K562 (cell line): ENCODE results near the gene NFATC2. TPM values are rescaled to one million over a fixed set of nuclear protein-coding genes. Genes with fewer than 3 reads are reported as not detected.
A peak's percentile ranks its signal among the peaks of the same experiment; 100 is the strongest.
"Not testable (repeated sequence)": the region's sequence is repeated elsewhere in the genome, so short reads cannot be mapped to it uniquely, and the experiment has no call there.

ENCODE experiments used
- ATAC-seq: fragments of 200-7000 bp; cut with Tn5 transposase; 3 replicates; pipeline ENCODE4 v1.9.1; 2020; ENCODE audit warnings: moderate library complexity
- BruUV-seq: library from RNA; stranded (reverse); fragments of 400-500 nt; replicated peaks from 2 replicates; lab custom pipeline; 2021; lab: Mats Ljungman, UMichigan
- CTCF ChIA-PET: fragments of 300-600 bp; formaldehyde crosslinking; extraction: SDS; loops from one replicate; lab custom pipeline; 2021; ENCODE audit warnings: low intra/inter-chr PET ratio; lab: Yijun Ruan, JAX
- POLR2A ChIA-PET: fragments of 300-600, 350-650 bp; sonication (Branson Sonifier 250); formaldehyde crosslinking; extraction: SDS; loops from one replicate; lab custom pipeline; 2021; ENCODE audit warnings: antibody characterized with exemption, inconsistent platforms; lab: Yijun Ruan, JAX
- DNase-seq, 4 experiments: peaks; one replicate each; pipeline versions ENCODE4 v3.0.0 to v3.0.0-alpha.2; 2011 to 2018; ENCODE audit warnings: low spot score in 3 of 4, mixed read lengths in 3 of 4; ENCODE audit errors: extremely low read depth in 1 of 4
- FAIRE-seq: peaks from 2 replicates; lab custom pipeline; 2011; peaks lifted over from hg19 to GRCh38; lab: Jason Lieb, UNC
- H2AFZ ChIP-seq: 2 replicates; pipeline ENCODE4 v1.6.0; 2011; ENCODE audit warnings: low read depth, low read length, control low read depth, inconsistent platforms
- H3K27ac ChIP-seq: fragments of 200-600 bp; 3 replicates; pipeline ENCODE4 v1.8.0; 2011; ENCODE audit warnings: low read depth, mild to moderate bottlenecking, control low read depth, inconsistent platforms, low read length, moderate library complexity, mixed read lengths; ENCODE audit errors: extremely low read depth
- H3K27me3 ChIP-seq, 2 experiments: fragments of 300-600 bp in 1 of 2; 2 replicates in 1 of 2; 3 replicates in 1 of 2; pipeline versions ENCODE4 v1.6.0 to v1.8.0; 2011; ENCODE audit warnings: inconsistent platforms in 2 of 2, low read length in 2 of 2, mild to moderate bottlenecking in 1 of 2, mixed read lengths in 1 of 2, moderate library complexity in 1 of 2; ENCODE audit not compliant: control insufficient read depth in 2 of 2, insufficient read depth in 2 of 2
- H3K36me3 ChIP-seq: fragments of 300-600 bp; 3 replicates; pipeline ENCODE4 v1.8.0; 2011; ENCODE audit warnings: mild to moderate bottlenecking, low read length, inconsistent platforms; ENCODE audit not compliant: control insufficient read depth, insufficient read depth
- H3K4me1 ChIP-seq, 2 experiments: fragments of 200-600 bp in 1 of 2; replicated peaks in 1 of 2; 2 replicates in 1 of 2; 3 replicates in 1 of 2; pipeline versions ENCODE4 v1.5.1 to v1.8.0; 2011; ENCODE audit warnings: inconsistent platforms in 2 of 2, low read length in 2 of 2, mild to moderate bottlenecking in 1 of 2, mixed read lengths in 1 of 2, moderate library complexity in 1 of 2; ENCODE audit not compliant: control insufficient read depth in 2 of 2, insufficient read depth in 2 of 2
- H3K4me2 ChIP-seq: 2 replicates; pipeline ENCODE4 v1.6.1; 2011; ENCODE audit warnings: low read length, control low read depth, inconsistent platforms, mixed read lengths; ENCODE audit not compliant: insufficient read depth
- H3K4me3 ChIP-seq: fragments of 200-600 bp; sonication (generic), shearing (Covaris generic); 2 replicates; pipeline ENCODE4 v1.5.1; 2016; ENCODE audit warnings: control low read depth, inconsistent platforms
- H3K79me2 ChIP-seq: fragments of 200-600 bp; 3 replicates; pipeline ENCODE4 v1.8.0; 2011; ENCODE audit warnings: low read length, inconsistent platforms; ENCODE audit not compliant: control insufficient read depth, insufficient read depth
- H3K9ac ChIP-seq, 2 experiments: 2 replicates each; pipeline versions ENCODE4 v1.6.0 to v1.6.1; 2011; ENCODE audit warnings: low read depth in 2 of 2, low read length in 2 of 2, control low read depth in 1 of 2, inconsistent platforms in 1 of 2, mild to moderate bottlenecking in 1 of 2, mixed read lengths in 1 of 2; ENCODE audit not compliant: insufficient read depth in 1 of 2
- H3K9me1 ChIP-seq: one replicate; pipeline ENCODE4 v1.6.0; 2011; ENCODE audit warnings: inconsistent platforms, mild to moderate bottlenecking, low read length, moderate library complexity; ENCODE audit not compliant: control insufficient read depth, insufficient read depth
- H3K9me3 ChIP-seq: replicated peaks from 2 replicates; pipeline ENCODE4 v1.5.1; 2011; ENCODE audit warnings: low read depth, low read length, inconsistent platforms; ENCODE audit not compliant: control insufficient read depth, insufficient read depth
- H4K20me1 ChIP-seq: replicated peaks from 2 replicates; pipeline ENCODE4 v1.6.1; 2011; ENCODE audit warnings: low read length, inconsistent platforms, mixed read lengths; ENCODE audit not compliant: control insufficient read depth, insufficient read depth
- ETV6 ChIP-seq, 3 experiments: fragments of 150-350 bp in 1 of 3; sonication (generic) in 1 of 3; formaldehyde crosslinking in 1 of 3; IDR thresholded peaks; 2 replicates each; pipeline versions ENCODE4 v1.6.1 to v1.8.0; 2014 to 2022; ENCODE audit warnings: borderline replicate concordance in 2 of 3, low read depth in 2 of 3, antibody characterized with exemption in 1 of 3, low read length in 1 of 3, mild to moderate bottlenecking in 1 of 3, missing genetic modification reagents in 1 of 3
- MYC ChIP-seq, 2 experiments: fragments of 250-450 bp in 1 of 2; sonication (Bioruptor Pico) in 1 of 2; IDR thresholded peaks; 2 replicates each; pipeline versions ENCODE4 v1.5.1 to v1.6.1; 2012 to 2021; ENCODE audit warnings: low read depth in 2 of 2, borderline replicate concordance in 1 of 2, improper control_type of control experiment in 1 of 2, low read length in 1 of 2, mild to moderate bottlenecking in 1 of 2, moderate library complexity in 1 of 2
- WGBS: fragments of 100-300 bp; shearing (Covaris generic); methylation state at CpG from one replicate; pipeline ENCODE4 v1.1.6; 2016; ENCODE audit warnings: low coverage, mixed read lengths; ENCODE audit not compliant: insufficient coverage; ENCODE audit errors: missing lambda C conversion rate; 5-methylcytosine and 5-hydroxymethylcytosine counted together
- in situ Hi-C: fragments of 300-500 bp; cut with MboI; formaldehyde crosslinking; loops from 4 replicates; pipeline ENCODE4 v1.15.0; 2018; ENCODE audit warnings: inconsistent platforms, mixed read lengths
- intact Hi-C: fragments of 100-400 bp; cut with micrococcal nuclease; formaldehyde crosslinking; loops from 2 replicates; pipeline ENCODE4 v1.14.2; 2022
- polyA plus RNA-seq, 8 experiments: library from polyadenylated mRNA; depleted of rRNA in 4 of 8; stranded (reverse) in 5 of 8; unstranded in 3 of 8; fragments of >200 nt; fragmentation: Nextera tagmentation in 2 of 8; fragmentation: Illumina TruSeq in 1 of 8; extraction: Ambion mirVana in 2 of 8; extraction: Trizol in 1 of 8; gene quantifications; 2 replicates each; pipeline versions ENCODE4 v1.2.1 to v1.2.3, GENCODE V29; 2011 to 2014; ENCODE audit warnings: inconsistent platforms in 1 of 8, missing spikeins in 1 of 8
- total RNA-seq, 7 experiments: library from RNA; depleted of rRNA in 6 of 7; stranded (reverse); fragments of >200 nt in 6 of 7; fragmentation: Illumina TruSeq in 2 of 7; extraction: Trizol in 2 of 7; gene quantifications; 2 replicates each; pipeline versions ENCODE4 v1.2.1 to v1.2.3, GENCODE V29; 2011 to 2021; ENCODE audit warnings: low replicate concordance in 1 of 7
- TF ChIP-seq, protein P1 (sequence below): sonication (generic); formaldehyde crosslinking; IDR thresholded peaks from 2 replicates; pipeline ENCODE4 v1.8.0; 2023; ENCODE audit warnings: missing genetic modification reagents, mild to moderate bottlenecking, borderline replicate concordance

The NFATC2 gene
- total and polyA plus RNA-seq, 9 of the 15 experiments (the other 6 are each of a cell fraction or from before 2014, with no cell fraction given) = 1.9 to 11.2 (median 3.0) TPM

DNA sequence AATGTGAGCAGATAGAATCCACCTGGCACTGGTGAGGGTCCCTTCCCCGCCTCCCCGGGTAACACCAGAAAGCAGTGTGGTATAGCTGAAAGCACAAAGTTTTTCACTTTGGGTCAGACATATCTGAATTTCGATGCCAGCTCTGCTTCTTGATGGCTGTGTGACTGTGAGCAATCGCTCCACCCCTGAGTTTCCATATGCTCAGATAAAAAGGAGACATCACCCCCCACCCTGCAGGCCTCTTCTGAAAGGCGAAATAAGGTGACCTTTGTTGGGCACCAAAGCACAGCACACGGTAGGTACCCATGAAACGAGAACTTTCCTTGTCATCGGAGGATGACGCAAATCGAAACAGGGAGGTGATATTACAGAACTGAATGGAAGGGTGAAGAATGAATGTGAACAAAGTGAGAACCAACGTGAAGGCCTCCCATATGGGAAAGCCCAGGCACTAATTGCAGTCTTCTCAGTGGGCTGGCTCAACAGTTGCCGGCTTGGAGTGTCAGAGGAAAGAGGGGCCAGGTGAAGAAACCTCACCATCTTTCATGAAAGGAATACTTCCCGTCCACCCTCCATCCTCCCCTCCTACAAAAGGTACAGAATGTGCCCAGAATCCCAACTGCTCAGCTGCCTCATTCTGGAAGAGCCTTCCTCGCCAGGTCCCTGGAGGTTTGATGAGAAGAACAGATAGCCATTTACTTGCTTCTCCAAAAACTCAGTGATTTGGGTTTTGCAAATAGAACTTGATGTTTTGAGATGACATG lies 61.8 kb downstream of the NFATC2 start:
- no peak overlapping the region for H3K4me3 ChIP-seq
- ATAC-seq = no peak

DNA sequence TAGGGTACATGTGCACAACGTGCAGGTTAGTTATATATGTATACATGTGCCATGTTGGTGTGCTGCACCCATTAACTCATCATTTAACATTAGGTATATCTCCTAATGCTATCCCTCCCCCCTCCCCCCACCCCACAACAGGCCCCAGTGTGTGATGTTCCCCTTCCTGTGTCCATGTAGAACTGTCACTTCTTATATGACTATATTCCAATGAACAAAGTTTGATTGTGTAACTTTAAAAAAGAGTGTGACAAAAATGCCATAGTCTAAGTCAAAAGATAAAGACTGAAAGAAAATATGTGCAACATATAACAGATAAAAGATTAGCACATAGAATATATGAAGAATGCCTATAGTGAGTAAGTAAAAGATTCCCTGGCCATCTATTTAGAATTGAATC lies 66.4 kb downstream of the NFATC2 start:
- H3K4me3 ChIP-seq, in situ Hi-C loops, H3K9me3 ChIP-seq, H3K4me1 ChIP-seq, H3K27ac ChIP-seq, H3K9ac ChIP-seq, intact Hi-C loops, H3K27me3 ChIP-seq, H3K9me1 ChIP-seq, H4K20me1 ChIP-seq, H2AFZ ChIP-seq, FAIRE-seq, DNase-seq, ATAC-seq, POLR2A ChIA-PET, CTCF ChIA-PET, BruUV-seq, H3K79me2 ChIP-seq, H3K4me2 ChIP-seq: not testable (repeated sequence)
- peaks cover 52% of the 10 kb centered on the region; the same call in 2 of the 3 replicates for H3K36me3 ChIP-seq
- no CpG with 5 or more reads among the region's 1 CpG for WGBS

More for the DNA sequence above, 61.8 kb downstream of the NFATC2 start:
- CTCF ChIA-PET = no interaction called here
- DNase-seq (no peak), FAIRE-seq (no peak)
- Histone ChIP-seq H4K20me1 (no peaks in the 10 kb centered on the region), H3K4me2 (no peak overlapping the region), H3K27ac (no peak overlapping the region), H3K9ac (0 out of 4 replicates have a peak overlapping the region, but pooled peaks of 1 of the 2 experiments have one; percentile 31), H3K79me2 (no peaks in the 10 kb centered on the region), H3K27me3 (no peaks in the 10 kb centered on the region), H3K9me3 (no peaks in the 10 kb centered on the region; the same call in 1 of the 2 replicates), H3K36me3 (peaks cover 24% of the 10 kb centered on the region; the same call in 1 of the 3 replicates), H3K4me1 (peaks cover 0 to 6% of the 10 kb centered on the region in 2 experiments; a peak in 1 of 5 replicates), H3K9me1 (peaks cover 10% of the 10 kb centered on the region), H2AFZ (no peak overlapping the region)
- in situ Hi-C loops (no loop called here), intact Hi-C loops (no loop called here)
- BruUV-seq = no TSS peak
- WGBS = 88% methylated on average over 14 of the region's 14 CpGs
- POLR2A ChIA-PET = interaction anchor here (0.6 kb wide), 1 partner anchor 163 kb away, joined by 4 read pairs; no protein-coding TSS in a partner anchor
- TF ChIP-seq, protein P1, sequence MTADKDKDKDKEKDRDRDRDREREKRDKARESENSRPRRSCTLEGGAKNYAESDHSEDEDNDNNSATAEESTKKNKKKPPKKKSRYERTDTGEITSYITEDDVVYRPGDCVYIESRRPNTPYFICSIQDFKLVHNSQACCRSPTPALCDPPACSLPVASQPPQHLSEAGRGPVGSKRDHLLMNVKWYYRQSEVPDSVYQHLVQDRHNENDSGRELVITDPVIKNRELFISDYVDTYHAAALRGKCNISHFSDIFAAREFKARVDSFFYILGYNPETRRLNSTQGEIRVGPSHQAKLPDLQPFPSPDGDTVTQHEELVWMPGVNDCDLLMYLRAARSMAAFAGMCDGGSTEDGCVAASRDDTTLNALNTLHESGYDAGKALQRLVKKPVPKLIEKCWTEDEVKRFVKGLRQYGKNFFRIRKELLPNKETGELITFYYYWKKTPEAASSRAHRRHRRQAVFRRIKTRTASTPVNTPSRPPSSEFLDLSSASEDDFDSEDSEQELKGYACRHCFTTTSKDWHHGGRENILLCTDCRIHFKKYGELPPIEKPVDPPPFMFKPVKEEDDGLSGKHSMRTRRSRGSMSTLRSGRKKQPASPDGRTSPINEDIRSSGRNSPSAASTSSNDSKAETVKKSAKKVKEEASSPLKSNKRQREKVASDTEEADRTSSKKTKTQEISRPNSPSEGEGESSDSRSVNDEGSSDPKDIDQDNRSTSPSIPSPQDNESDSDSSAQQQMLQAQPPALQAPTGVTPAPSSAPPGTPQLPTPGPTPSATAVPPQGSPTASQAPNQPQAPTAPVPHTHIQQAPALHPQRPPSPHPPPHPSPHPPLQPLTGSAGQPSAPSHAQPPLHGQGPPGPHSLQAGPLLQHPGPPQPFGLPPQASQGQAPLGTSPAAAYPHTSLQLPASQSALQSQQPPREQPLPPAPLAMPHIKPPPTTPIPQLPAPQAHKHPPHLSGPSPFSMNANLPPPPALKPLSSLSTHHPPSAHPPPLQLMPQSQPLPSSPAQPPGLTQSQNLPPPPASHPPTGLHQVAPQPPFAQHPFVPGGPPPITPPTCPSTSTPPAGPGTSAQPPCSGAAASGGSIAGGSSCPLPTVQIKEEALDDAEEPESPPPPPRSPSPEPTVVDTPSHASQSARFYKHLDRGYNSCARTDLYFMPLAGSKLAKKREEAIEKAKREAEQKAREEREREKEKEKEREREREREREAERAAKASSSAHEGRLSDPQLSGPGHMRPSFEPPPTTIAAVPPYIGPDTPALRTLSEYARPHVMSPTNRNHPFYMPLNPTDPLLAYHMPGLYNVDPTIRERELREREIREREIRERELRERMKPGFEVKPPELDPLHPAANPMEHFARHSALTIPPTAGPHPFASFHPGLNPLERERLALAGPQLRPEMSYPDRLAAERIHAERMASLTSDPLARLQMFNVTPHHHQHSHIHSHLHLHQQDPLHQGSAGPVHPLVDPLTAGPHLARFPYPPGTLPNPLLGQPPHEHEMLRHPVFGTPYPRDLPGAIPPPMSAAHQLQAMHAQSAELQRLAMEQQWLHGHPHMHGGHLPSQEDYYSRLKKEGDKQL (CRISPR knock-in tag) = no peak
- TF ChIP-seq ETV6 (IDR thresholded peaks at IDR 0.05; ENCODE audit: borderline replicate concordance in 1 of 2, low read depth in 2 of 2, low read length in 1 of 2) = no peak
- no peak for TF ChIP-seq ETV6 (CRISPR knock-in tag; IDR thresholded peaks at IDR 0.05; ENCODE audit: borderline replicate concordance)
- TF ChIP-seq MYC (IDR thresholded peaks at IDR 0.05; ENCODE audit: low read depth, low read length) = no peak
- TF ChIP-seq MYC (CRISPR knock-in tag; IDR thresholded peaks at IDR 0.05; ENCODE audit: borderline replicate concordance, low read depth) = no peak
